GM13976 (cell line): Measurements from ENCODE around the gene LAMA4.

Source experiments
- DNase-seq: peaks from one replicate; pipeline ENCODE4 v3.0.0; 2012; ENCODE audit warnings: low spot score
- CTCF ChIP-seq: IDR thresholded peaks from 2 replicates; pipeline ENCODE4 v1.5.1; 2012; ENCODE audit warnings: borderline replicate concordance, mild to moderate bottlenecking; ENCODE audit not compliant: insufficient read depth; ENCODE audit errors: extremely low read depth, missing control alignments, control extremely low read depth
- in situ Hi-C: fragments of 300-500 bp; cut with MboI; formaldehyde crosslinking; loops from one replicate; pipeline ENCODE4 v1.12.0; 2022; ENCODE audit warnings: low sequenced_read_pairs, mixed read lengths, inconsistent platforms; ENCODE audit not compliant: unreplicated experiment

LAMA4 gene

GRCh38 chr6:112221561-112221960 lies 32.8 kb downstream of the LAMA4 start:
- in situ Hi-C loops: no loop called here
- DNase-seq: no peak
- TF ChIP-seq CTCF: no peak

DNA sequence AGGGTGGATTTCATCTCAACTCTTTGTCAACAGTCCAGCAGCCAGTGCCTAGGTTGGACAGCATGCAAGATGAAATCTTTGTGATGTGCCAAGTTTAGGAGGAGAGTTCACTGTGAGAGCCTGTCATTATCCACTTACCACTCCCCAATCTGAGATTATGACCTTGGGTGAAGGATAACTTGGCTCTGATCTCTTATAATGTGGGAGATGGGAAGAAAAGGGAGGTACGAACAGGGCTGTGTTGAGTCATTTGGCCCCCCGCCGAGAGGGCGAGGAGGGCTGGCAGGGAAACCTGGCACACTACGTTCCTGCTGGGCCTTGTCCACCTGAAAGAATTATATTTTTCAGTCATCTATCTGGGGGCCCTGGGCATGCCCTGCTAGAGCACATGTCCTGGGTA lies 35.8 kb downstream of the LAMA4 start:
- in situ Hi-C loops: no loop called here
- no peak for DNase-seq
- no peak for TF ChIP-seq CTCF

- TF ChIP-seq CTCF: no peak
- DNase-seq: no peak
- in situ Hi-C loops: no loop called here
These were observed 37.5 kb downstream of the LAMA4 start for GRCh38 chr6:112216662-112217551.

DNA sequence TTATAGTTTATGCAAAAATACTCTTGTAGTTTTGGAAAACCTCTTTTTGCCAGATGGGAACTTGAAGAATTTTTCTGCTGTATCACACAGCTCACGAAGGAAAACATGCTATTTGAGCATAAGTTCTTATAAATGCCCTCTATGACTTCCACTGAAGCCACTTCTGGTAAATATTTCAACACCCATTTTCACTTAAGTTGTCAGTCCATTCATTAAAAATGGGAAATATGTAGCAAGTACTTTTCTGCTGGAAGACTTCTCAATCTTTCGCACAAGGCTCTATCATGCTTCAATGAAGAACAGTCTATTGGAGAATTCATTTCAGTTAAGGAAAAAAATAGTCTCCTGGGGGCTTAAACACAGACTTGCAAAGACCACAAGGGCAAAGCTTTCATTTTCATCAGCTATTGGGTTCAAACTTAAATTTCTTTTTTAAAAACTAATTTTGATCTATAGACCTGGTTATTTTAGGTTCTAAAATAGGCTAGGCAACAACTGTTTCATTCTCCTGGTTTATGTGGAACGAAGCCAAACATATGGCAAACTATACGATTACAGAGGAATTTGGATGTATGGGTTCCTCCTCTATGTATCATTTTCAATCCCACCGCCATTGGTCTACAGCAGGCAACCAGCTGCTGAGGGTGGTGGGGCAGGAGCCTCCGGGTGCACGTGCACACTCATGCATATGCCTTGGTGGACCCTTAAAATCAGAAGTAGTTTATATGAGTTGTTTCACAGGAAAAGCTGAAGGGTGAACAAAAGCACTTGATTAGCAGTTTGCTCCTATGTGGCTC lies 38.7 kb downstream of the LAMA4 start:
- TF ChIP-seq CTCF: no peak
- in situ Hi-C loops: no loop called here
- DNase-seq: no peak

DNA sequence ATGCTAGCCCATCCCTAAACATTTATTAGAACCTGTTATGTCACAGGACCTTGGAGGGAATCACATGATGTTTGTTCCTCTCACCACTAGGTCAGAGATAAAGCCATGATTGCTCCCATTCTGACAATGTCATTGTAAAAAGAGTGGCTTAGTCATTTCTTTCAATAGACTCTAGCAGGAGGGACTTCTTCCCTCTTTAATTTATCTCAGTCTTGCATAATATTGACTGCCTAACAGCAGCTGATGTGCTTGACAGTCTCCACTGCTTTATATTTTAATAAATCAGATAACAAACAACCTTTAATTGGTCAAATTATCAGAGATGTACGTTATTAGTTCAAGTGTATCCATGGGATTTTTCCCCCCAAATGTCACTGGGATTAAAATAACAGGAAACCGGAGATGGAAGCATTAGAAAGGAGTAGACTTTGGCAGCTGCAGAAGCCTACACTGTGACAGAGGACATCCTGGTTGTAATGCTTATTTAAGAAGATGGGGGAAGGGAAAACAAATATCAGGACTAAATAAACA lies 39.6 kb downstream of the LAMA4 start:
- TF ChIP-seq CTCF: no peak
- in situ Hi-C loops: no loop called here
- DNase-seq: no peak

DNA sequence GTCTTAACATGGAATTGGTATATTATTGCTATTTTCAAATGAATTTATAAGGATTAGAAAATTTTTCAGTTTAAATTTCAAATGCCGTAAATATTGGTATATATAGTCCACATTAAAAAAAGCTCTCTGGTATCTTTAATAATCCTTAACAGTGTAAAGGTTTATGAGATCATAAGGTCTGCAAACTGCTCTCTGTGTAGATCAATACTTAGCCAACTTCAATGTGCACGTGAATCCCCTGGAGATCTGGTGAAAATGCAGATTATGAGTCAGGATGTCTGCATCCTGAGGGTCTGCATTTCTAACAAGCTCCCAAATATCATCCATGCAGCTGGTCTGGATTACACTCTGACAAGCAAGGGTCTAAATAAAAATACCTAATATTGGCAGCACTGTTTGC lies 43.5 kb downstream of the LAMA4 start:
- no peak for DNase-seq
- in situ Hi-C loops: no loop called here
- TF ChIP-seq CTCF: no peak
